ENCODE measurements around the gene IL19. TPM values are rescaled to one million over a fixed set of nuclear protein-coding genes. Genes with fewer than 3 reads are reported as not detected.
A peak's percentile ranks its signal among the peaks of the same experiment; 100 is the strongest.
"Not testable (repeated sequence)": the region's sequence is repeated elsewhere in the genome, so short reads cannot be mapped to it uniquely, and the experiment has no call there.

The IL19 gene
- total RNA-seq, 1 experiment from 2014 or later: not detected

DNA sequence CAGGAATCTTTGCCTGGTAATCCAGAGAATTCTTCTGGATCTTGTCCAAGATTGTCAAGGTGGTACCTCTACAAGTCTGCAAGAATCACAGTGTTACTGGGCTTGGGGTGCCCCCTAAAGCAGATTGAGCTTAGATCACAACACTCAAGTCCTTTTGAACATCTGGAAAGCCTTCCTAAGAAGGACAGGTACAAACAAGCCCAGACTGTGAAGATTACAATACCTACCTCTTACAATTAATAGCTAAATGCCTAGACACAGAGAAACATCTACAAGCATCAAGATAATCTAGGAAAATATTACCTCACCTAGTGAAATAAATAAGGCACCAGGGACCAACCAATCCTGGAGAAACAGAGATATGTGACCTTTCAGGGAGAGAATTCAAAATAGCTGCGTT, 77.4 kb downstream of the IL19 start:
- BruUV-seq (replicated peaks): no TSS peak
- no peaks in the 10 kb centered on the region for H3K9me3 Mint-ChIP-seq (ENCODE audit: unreplicated experiment)
- ChIA-PET POLR2A (interaction anchor here (0.6 to 5.3 kb wide), 12 partner anchors 10 to 1043 kb away, joined by 3 to 36 read pairs (median 4); no protein-coding TSS in a partner anchor), CTCF (interaction anchor here (0.7 to 2.8 kb wide), 17 partner anchors 10 to 358 kb away, joined by 3 to 22 read pairs (median 5); partner anchors contain the start of gene IL20)
- no peaks in the 10 kb centered on the region for H3K36me3 Mint-ChIP-seq (ENCODE audit: insufficient read depth, unreplicated experiment)
- DNase-seq (ENCODE audit: unreplicated experiment): no peak
- H3K4me1 Mint-ChIP-seq (ENCODE audit: insufficient read depth, unreplicated experiment): peaks cover 17% of the 10 kb centered on the region
- intact Hi-C loops (cut with micrococcal nuclease): no loop called here
- H3K4me3 Mint-ChIP-seq (ENCODE audit: unreplicated experiment): no peak overlapping the region
- H3K27me3 Mint-ChIP-seq (ENCODE audit: insufficient read depth, unreplicated experiment): peaks cover 23% of the 10 kb centered on the region
- H3K27ac Mint-ChIP-seq (ENCODE audit: low read depth, unreplicated experiment): no peak overlapping the region
- TF ChIP-seq CTCF (IDR thresholded peaks at IDR 0.05; ENCODE audit: unreplicated experiment): no peak

GRCh38 chr1:206850401-206850800, 79.8 kb downstream of the IL19 start:
- peaks cover 7% of the 10 kb centered on the region for H3K9me3 Mint-ChIP-seq (ENCODE audit: unreplicated experiment)
- H3K36me3 Mint-ChIP-seq (ENCODE audit: insufficient read depth, unreplicated experiment): no peaks in the 10 kb centered on the region
- no peak overlapping the region for H3K4me3 Mint-ChIP-seq (ENCODE audit: unreplicated experiment)
- no TSS peak for BruUV-seq (replicated peaks)
- peaks cover 23% of the 10 kb centered on the region for H3K27me3 Mint-ChIP-seq (ENCODE audit: insufficient read depth, unreplicated experiment)
- ChIA-PET POLR2A (interaction anchor here (1.0 to 1.5 kb wide), 5 partner anchors 9 to 36 kb away, joined by 3 to 4 read pairs (median 3); no protein-coding TSS in a partner anchor), CTCF (interaction anchor here (0.7 to 1.3 kb wide), 4 partner anchors 8 to 130 kb away, joined by 3 to 7 read pairs (median 4); no protein-coding TSS in a partner anchor)
- no peak for TF ChIP-seq CTCF (IDR thresholded peaks at IDR 0.05; ENCODE audit: unreplicated experiment)
- peaks cover 15% of the 10 kb centered on the region for H3K4me1 Mint-ChIP-seq (ENCODE audit: insufficient read depth, unreplicated experiment)
- intact Hi-C loops (cut with micrococcal nuclease): no loop called here
- no peak for DNase-seq (ENCODE audit: unreplicated experiment)
- H3K27ac Mint-ChIP-seq (ENCODE audit: low read depth, unreplicated experiment): no peak overlapping the region

GRCh38 chr1:206851341-206852010, 80.9 kb downstream of the IL19 start:
- TF ChIP-seq CTCF (IDR thresholded peaks at IDR 0.05; ENCODE audit: unreplicated experiment): no peak
- ChIA-PET CTCF (interaction anchor here (0.6 to 1.3 kb wide), 4 partner anchors 10 to 60 kb away, joined by 3 to 7 read pairs (median 6); no protein-coding TSS in a partner anchor), POLR2A (interaction anchor here (1.0 to 1.5 kb wide), 5 partner anchors 10 to 34 kb away, joined by 3 to 4 read pairs (median 3); no protein-coding TSS in a partner anchor)
- Mint-ChIP-seq H3K9me3 (ENCODE audit: unreplicated experiment) (peaks cover 7% of the 10 kb centered on the region), H3K36me3 (ENCODE audit: insufficient read depth, unreplicated experiment) (no peaks in the 10 kb centered on the region), H3K4me3 (ENCODE audit: unreplicated experiment) (no peak overlapping the region), H3K4me1 (ENCODE audit: insufficient read depth, unreplicated experiment) (peaks cover 15% of the 10 kb centered on the region), H3K27ac (ENCODE audit: low read depth, unreplicated experiment) (no peak overlapping the region), H3K27me3 (ENCODE audit: insufficient read depth, unreplicated experiment) (peaks cover 23% of the 10 kb centered on the region)
- peak; percentile 73 for DNase-seq (ENCODE audit: unreplicated experiment)
- no TSS peak for BruUV-seq (replicated peaks)
- intact Hi-C loops (cut with micrococcal nuclease): no loop called here

DNA sequence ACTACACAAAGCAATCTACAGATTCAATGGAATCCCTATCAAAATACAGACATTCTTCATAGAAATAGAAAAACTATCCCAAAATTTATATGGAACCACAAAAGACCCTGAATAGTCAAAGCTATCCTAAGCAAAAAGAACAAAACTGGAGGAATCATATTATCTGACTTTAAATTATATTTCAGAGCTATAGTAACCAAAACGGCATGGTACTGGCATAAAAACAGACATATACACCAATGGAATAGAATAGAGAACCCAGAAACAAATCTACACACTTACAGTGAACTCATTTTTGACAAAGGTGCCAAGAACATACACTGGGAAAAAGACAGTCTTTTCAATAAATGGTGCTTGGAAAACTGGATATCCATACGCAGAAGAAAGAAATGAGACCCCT, 82.1 kb downstream of the IL19 start:
- ChIA-PET CTCF (interaction anchor here (0.6 to 1.5 kb wide), 6 partner anchors 12 to 218 kb away, joined by 3 to 14 read pairs (median 3); partner anchors contain the start of gene IL20), POLR2A (interaction anchor here (0.9 to 1.7 kb wide), 3 partner anchors 39 to 56 kb away, joined by 3 to 4 read pairs (median 4); no protein-coding TSS in a partner anchor)
- H3K36me3 Mint-ChIP-seq (ENCODE audit: insufficient read depth, unreplicated experiment); intact Hi-C loops (cut with micrococcal nuclease); BruUV-seq (replicated peaks); DNase-seq (ENCODE audit: unreplicated experiment); H3K27ac Mint-ChIP-seq (ENCODE audit: low read depth, unreplicated experiment); H3K4me3 Mint-ChIP-seq (ENCODE audit: unreplicated experiment); H3K9me3 Mint-ChIP-seq (ENCODE audit: unreplicated experiment): not testable (repeated sequence)
- peaks cover 12% of the 10 kb centered on the region for H3K4me1 Mint-ChIP-seq (ENCODE audit: insufficient read depth, unreplicated experiment)
- peaks cover 23% of the 10 kb centered on the region for H3K27me3 Mint-ChIP-seq (ENCODE audit: insufficient read depth, unreplicated experiment)

GRCh38 chr1:206853696-206854095, 83.1 kb downstream of the IL19 start:
- BruUV-seq (replicated peaks); H3K4me3 Mint-ChIP-seq (ENCODE audit: unreplicated experiment); H3K9me3 Mint-ChIP-seq (ENCODE audit: unreplicated experiment); H3K36me3 Mint-ChIP-seq (ENCODE audit: insufficient read depth, unreplicated experiment); DNase-seq (ENCODE audit: unreplicated experiment); intact Hi-C loops (cut with micrococcal nuclease); H3K27ac Mint-ChIP-seq (ENCODE audit: low read depth, unreplicated experiment); H3K4me1 Mint-ChIP-seq (ENCODE audit: insufficient read depth, unreplicated experiment): not testable (repeated sequence)
- ChIA-PET CTCF (interaction anchor here (0.6 to 2.8 kb wide), 8 partner anchors 9 to 219 kb away, joined by 3 to 14 read pairs (median 3); partner anchors contain the start of gene IL20), POLR2A (interaction anchor here (1.7 kb wide), 1 partner anchor 42 kb away, joined by 4 read pairs; no protein-coding TSS in a partner anchor)
- H3K27me3 Mint-ChIP-seq (ENCODE audit: insufficient read depth, unreplicated experiment): peaks cover 22% of the 10 kb centered on the region
